ENCODE data around the gene MBNL1.

GRCh38 chr3:152383136-152383606, 114.4 kb downstream of the MBNL1 start:
- TF ChIP-seq CTCF (optimal IDR thresholded peaks at IDR 0.05 in 1 of 3, IDR thresholded peaks at IDR 0.05 in 1 of 3, conservative IDR thresholded peaks at IDR 0.05 in 1 of 3; ENCODE audit: extremely low read depth in 1 of 3, insufficient read depth in 2 of 3, low read length in 3 of 3) = no peak
- no peak for TF ChIP-seq EZH2 (IDR thresholded peaks at IDR 0.05; ENCODE audit: low read length)
